Loucy (cell line): ENCODE results near the gene AMELX.

Source experiments
- CTCF ChIP-seq: fragments of 200-600 bp; sonication (generic); conservative IDR thresholded peaks from 2 replicates; pipeline ENCODE4 v1.5.1; 2014; ENCODE audit warnings: mild to moderate bottlenecking, antibody characterized with exemption, low read length
- EZH2phosphoT487 ChIP-seq: fragments of 200-600 bp; IDR thresholded peaks from 2 replicates; pipeline ENCODE4 v1.6.1; 2018; ENCODE audit warnings: antibody characterized with exemption, mild to moderate bottlenecking, moderate library complexity, borderline replicate concordance

DNA sequence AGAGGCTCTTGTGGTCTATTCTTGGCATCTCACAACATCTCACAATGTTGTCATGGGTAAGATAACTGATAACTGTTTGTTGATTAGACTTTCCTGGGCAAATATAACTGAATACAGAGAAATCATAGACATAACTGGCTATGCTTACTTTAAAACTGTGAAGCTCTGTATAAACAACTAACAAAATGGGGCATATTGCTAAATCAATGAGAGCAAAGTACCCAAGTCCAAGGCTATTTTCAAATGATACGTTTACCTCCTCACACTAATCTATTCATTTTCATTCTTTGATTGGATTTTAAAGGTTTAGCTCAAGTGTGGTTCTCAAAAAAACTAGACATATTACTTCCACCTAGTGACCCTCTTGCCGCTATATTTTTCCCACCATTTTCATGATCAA is 38.6 kb downstream of the AMELX start:
- no peak for TF ChIP-seq CTCF
- no peak for TF ChIP-seq EZH2phosphoT487
